Tibial artery (tissue), 4 donors: ENCODE data around the gene CTSF.
"Not testable (repeated sequence)": the region's sequence is repeated elsewhere in the genome, so short reads cannot be mapped to it uniquely, and the experiment has no call there.

Experiments
- DNase-seq, 2 donors: peaks; one replicate each; pipeline ENCODE4 v3.0.0-alpha.2; 2019
- H3K27ac ChIP-seq, 2 donors: fragments of 200-600 bp; sonication (generic) in 1 of 2; 1 replicate in 1 of 2; 2 replicates in 1 of 2; pipeline ENCODE4 v1.5.1; 2018 to 2019; ENCODE audit warnings: mild to moderate bottlenecking in 1 of 2
- H3K27me3 ChIP-seq, 2 donors: fragments of 200-600 bp; sonication (generic) in 1 of 2; one replicate each; pipeline versions ENCODE4 v1.5.1 to v1.6.0; 2016 to 2019
- H3K36me3 ChIP-seq, 3 donors: fragments of 200-600 bp; sonication (generic) in 2 of 3; one replicate each; pipeline ENCODE4 v1.5.1; 2016 to 2019; ENCODE audit warnings: mild to moderate bottlenecking in 2 of 3
- H3K4me1 ChIP-seq, 4 donors: fragments of 200-600 bp; sonication (generic) in 2 of 4; 1 replicate in 3 of 4; 2 replicates in 1 of 4; pipeline ENCODE4 v1.5.1; 2016 to 2019
- H3K4me3 ChIP-seq, 2 donors: fragments of 200-600 bp; sonication (generic) in 1 of 2; 1 replicate in 1 of 2; 2 replicates in 1 of 2; pipeline ENCODE4 v1.5.1; 2018 to 2019; ENCODE audit warnings: mild to moderate bottlenecking in 2 of 2
- H3K9me3 ChIP-seq, 3 donors: fragments of 200-600 bp; sonication (generic) in 1 of 3; one replicate each; pipeline ENCODE4 v1.5.1; 2016 to 2019
- intact Hi-C: fragments of 100-400 bp; cut with DNase I; formaldehyde crosslinking; loops from one replicate; pipeline ENCODE4 v1.15.0; 2023; ENCODE audit warnings: low total_unique reads
- TF ChIP-seq, protein P1 (sequence below), 2 experiments: fragments of 200-600 bp in 1 of 2; fragments of 450-650 bp in 1 of 2; IDR thresholded peaks; one replicate each; pipeline ENCODE4 v1.5.1; 2017 to 2019; ENCODE audit warnings: antibody characterized with exemption in 2 of 2, mild to moderate bottlenecking in 1 of 2, moderate library complexity in 1 of 2

CTSF gene

DNA sequence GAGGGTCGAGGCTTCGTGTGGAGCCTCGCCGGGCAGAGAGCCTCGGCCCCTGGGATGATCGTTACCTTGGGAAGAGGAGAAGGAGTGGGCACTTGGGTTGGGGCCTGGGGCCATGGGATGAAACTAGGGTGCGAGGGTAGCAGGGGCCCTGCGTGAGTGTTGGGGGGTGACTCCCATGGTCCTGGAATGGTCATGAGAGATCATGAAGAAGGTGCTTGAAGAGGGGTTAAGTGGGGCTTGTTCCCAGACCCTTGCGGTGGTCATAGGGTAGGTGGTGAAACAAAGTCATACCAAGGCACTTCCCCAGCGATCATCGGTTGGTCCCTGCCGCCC is 24.9 kb upstream of the CTSF start:
- Histone ChIP-seq H3K4me3 (peak overlapping the region; percentile 68 to 72), H3K27me3 (no peaks in the 10 kb centered on the region), H3K9me3 (no peaks in the 10 kb centered on the region), H3K4me1 (peaks cover 0 to 33% (median 20%) of the 10 kb centered on the region in 4 donors), H3K27ac (peak overlapping the region; percentile 81 to 90), H3K36me3 (peaks cover 0 to 3% (median 0%) of the 10 kb centered on the region in 3 donors)
- TF ChIP-seq, protein P1, sequence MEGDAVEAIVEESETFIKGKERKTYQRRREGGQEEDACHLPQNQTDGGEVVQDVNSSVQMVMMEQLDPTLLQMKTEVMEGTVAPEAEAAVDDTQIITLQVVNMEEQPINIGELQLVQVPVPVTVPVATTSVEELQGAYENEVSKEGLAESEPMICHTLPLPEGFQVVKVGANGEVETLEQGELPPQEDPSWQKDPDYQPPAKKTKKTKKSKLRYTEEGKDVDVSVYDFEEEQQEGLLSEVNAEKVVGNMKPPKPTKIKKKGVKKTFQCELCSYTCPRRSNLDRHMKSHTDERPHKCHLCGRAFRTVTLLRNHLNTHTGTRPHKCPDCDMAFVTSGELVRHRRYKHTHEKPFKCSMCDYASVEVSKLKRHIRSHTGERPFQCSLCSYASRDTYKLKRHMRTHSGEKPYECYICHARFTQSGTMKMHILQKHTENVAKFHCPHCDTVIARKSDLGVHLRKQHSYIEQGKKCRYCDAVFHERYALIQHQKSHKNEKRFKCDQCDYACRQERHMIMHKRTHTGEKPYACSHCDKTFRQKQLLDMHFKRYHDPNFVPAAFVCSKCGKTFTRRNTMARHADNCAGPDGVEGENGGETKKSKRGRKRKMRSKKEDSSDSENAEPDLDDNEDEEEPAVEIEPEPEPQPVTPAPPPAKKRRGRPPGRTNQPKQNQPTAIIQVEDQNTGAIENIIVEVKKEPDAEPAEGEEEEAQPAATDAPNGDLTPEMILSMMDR (IDR thresholded peaks at IDR 0.05) = no peak
- DNase-seq = no peak
- intact Hi-C loops = no loop called here

DNA sequence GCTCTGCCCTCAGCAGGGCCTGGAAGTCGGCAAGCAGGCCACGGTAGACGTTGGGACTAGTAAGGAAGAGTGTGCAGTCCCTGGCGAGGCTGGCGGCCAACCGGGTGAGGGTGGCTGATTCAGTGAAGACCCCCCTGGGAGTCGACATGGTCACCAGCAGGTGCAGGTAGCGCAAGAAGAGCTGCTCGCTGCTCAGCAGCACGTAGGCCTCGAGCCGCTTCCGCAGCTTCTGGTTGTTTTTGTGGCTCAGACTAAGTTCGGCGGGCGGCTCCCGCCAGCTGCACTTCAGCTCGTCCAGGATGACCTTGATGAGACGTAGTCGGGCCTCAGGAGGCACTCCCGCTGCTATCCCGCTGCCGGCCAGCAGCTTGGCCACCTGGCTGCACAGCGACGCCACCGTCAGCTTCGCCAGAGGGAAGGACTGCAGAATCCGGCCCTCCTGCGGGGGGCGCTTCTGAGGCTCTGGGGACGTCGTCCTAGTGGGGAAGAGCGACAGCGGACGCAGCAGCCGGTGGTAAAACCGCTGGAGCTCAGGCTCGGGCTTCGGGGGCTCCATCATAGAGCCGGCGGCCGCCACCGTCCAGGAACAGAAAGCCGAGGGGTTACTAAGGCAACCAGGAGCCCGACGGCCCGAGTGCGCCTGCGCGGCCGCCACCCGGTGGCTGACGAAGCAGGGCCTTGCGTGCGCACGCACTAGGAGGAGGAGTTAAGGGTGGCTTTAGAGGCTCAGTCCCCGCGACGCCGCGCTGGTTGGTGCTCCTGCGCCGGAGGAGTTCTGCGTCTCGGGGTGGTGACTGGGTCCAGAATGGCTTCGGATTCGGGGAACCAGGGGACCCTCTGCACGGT is 24.3 kb upstream of the CTSF start, which contains the start of the genes CCDC87 and CCS:
Gene CCDC87 (minus strand): TSS at position 607 of the 846 bp plus-strand sequence. CDS start 48 bp downstream, at position 559.
Gene CCS (plus strand): TSS at position 729 of the 846 bp plus-strand sequence. CDS start 77 bp downstream, at position 806.
- peak; percentile 98 to 99 for DNase-seq
- TF ChIP-seq, protein P1 (IDR thresholded peaks at IDR 0.05) = peak; percentile 61 to 63
- no peaks in the 10 kb centered on the region for H3K9me3 ChIP-seq
- intact Hi-C loops = no loop called here
- H3K4me3 ChIP-seq = peak within 1 kb of the TSS; percentile 68 to 72
- H3K27ac ChIP-seq = peak within 1 kb of the TSS; percentile 81 to 90
- H3K4me1 ChIP-seq = peaks cover 0 to 33% (median 20%) of the 10 kb centered on the region in 4 donors
- no peaks in the 10 kb centered on the region for H3K27me3 ChIP-seq
- H3K36me3 ChIP-seq = peaks cover 0 to 3% (median 0%) of the 10 kb centered on the region in 3 donors

DNA sequence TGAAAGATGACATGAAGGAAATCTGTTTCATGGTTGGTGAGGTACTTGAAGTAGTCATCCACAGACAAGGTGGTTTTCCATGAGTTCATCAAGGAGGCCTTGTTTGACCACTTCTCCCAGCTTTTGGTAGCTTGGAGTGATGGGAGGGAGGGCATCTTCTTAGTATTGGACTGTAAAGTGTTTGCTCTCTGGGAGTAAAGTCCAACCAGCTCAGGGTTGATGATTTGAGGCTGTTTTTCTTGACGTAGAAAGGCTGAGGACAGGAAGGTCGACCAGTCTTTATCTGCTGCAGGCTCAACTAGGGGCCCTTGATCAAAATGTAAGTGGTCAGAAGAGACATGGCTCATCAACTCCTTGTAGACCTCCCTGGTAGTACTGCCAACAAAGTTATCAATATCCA is 22.8 kb upstream of the CTSF start:
- no peak for DNase-seq
- no peak overlapping the region for H3K4me3 ChIP-seq
- intact Hi-C loops = no loop called here
- peaks cover 0 to 33% (median 20%) of the 10 kb centered on the region in 4 donors for H3K4me1 ChIP-seq
- no peak overlapping the region for H3K27ac ChIP-seq
- no peaks in the 10 kb centered on the region for H3K27me3 ChIP-seq
- TF ChIP-seq, protein P1 (IDR thresholded peaks at IDR 0.05) = no peak
- H3K36me3 ChIP-seq = no peaks in the 10 kb centered on the region
- H3K9me3 ChIP-seq = no peaks in the 10 kb centered on the region

DNA sequence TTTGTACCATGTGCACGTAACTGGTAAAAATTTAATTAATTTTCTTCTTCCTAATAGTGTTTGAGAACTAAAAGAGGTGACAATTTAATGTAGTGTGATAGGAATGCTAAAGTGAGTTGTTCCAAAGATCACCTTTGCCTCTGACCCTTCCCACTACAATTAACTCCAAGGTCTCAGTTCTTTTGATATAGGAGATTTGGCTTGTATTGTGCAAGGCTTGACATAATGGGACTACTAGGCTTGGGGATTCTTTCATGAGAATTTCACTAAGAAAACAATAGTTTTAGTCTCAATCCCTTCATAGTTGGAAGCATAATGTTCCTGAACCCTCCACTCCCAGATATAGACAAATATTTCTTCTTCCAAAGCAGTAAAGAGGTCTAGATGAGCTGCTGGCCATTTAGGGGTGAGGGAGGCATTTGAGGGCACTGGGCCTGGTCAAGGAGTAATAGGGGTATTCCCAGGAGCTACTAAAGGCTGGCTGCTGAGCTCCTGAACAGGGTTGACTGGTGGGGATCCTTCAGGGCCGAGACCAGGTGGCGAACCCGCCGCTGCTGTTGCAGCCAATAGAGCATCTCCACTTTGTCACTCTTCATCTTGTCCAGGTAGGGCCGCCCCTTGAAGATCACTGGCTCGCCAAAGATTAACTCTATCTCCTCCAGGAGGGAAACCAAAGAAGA is 21.7 kb upstream of the CTSF start:
- H3K4me3 ChIP-seq = no peak overlapping the region
- no peaks in the 10 kb centered on the region for H3K9me3 ChIP-seq
- no peak overlapping the region for H3K27ac ChIP-seq
- no peak for DNase-seq
- no peaks in the 10 kb centered on the region for H3K36me3 ChIP-seq
- intact Hi-C loops = no loop called here
- H3K27me3 ChIP-seq = no peaks in the 10 kb centered on the region
- TF ChIP-seq, protein P1 (IDR thresholded peaks at IDR 0.05) = no peak
- peaks cover 0 to 28% (median 17%) of the 10 kb centered on the region in 4 donors for H3K4me1 ChIP-seq

DNA sequence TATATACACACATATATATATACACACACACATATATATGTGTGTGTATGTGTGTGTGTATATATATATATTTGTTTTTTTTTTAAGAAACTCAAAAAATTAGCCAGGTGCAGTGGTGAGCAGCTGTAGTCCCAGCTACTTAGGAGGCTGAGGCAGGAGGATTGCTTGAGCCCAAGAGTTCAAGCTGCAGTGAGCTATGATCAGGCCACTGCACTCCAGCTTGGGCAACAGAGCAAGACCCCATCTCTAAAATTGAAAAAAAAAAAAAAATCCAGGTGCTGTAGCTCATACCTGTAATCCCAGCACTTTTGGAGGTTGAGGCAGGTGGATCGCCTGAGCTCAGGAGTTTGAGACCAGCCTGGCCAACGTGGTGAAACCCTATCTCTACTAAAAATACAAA is 20.9 kb upstream of the CTSF start:
- H3K36me3 ChIP-seq, H3K4me3 ChIP-seq, H3K27ac ChIP-seq, intact Hi-C loops, H3K27me3 ChIP-seq, DNase-seq, H3K9me3 ChIP-seq: not testable (repeated sequence)
- H3K4me1 ChIP-seq = peaks cover 0 to 20% (median 14%) of the 10 kb centered on the region in 4 donors

DNA sequence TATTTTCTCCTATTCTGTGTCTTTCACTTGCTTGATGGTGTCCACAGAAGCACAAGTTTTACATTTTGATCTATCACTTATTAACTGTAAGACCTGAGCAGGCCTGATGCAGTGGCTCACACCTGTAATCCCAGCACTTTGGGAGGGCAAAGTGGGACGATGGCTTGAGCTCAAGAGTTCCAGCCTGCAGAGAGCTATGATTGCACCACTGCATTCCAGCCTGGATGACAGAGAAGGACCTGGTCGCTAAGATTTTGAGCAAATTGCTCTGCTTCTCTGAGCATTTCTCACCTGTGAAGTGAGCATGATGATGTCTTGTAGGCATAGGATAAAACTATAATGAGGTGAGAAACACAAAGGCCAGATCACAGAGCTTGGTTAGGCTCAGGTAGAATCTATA is 17.7 kb upstream of the CTSF start:
- no peaks in the 10 kb centered on the region for H3K4me1 ChIP-seq
- no peaks in the 10 kb centered on the region for H3K27me3 ChIP-seq
- no peak overlapping the region for H3K27ac ChIP-seq
- no peak overlapping the region for H3K4me3 ChIP-seq
- no peaks in the 10 kb centered on the region for H3K36me3 ChIP-seq
- no peak for DNase-seq
- intact Hi-C loops = no loop called here
- no peaks in the 10 kb centered on the region for H3K9me3 ChIP-seq
- TF ChIP-seq, protein P1 (IDR thresholded peaks at IDR 0.05) = no peak

DNA sequence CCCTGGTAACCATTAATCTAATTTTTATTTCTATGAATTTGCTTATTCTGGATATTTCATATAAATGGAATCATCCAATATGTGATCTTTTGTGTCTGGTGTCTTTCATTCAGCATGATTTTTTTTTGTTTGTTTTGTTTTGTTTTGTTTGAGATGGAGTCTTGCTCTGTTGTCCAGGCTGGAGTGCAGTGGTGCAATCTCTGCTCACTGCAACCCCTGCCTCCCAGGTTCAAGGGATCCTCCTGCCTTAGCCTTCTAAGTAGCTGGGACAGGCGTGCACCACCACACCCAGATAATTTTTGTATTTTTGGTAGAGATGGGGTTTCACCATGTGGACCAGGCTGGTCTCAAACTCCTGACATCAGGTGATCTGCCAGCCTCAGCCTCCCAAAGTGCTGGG is 17.0 kb upstream of the CTSF start:
- DNase-seq, intact Hi-C loops, H3K27me3 ChIP-seq, H3K4me1 ChIP-seq, H3K36me3 ChIP-seq, H3K9me3 ChIP-seq, H3K27ac ChIP-seq, H3K4me3 ChIP-seq: not testable (repeated sequence)

DNA sequence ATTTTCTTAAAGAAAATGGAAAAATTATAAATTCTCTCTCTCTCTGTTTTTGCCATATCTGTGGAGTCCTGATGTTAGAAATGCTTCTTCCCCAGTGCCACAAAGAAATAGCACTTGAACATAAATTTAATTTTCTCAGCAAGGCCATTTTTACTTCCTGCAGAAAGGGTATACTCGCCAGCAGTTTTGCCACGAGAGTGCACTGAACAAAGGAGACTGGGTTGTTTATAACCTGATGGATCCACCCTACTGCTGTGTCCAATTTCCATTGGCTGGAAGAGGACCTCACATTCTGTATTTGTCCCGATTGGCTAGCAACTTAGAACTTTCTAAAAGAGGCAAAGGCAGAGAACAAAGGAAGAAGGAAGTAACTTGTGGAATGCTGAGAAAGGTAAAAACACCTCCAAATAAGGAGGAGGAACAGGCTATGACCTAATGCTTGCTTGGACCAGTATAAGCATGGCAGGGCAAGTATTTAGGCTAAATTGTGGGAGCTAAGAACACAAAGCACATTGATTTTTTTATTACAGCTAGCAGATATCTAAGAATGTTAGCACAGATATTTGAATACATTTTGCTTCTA is 14.2 kb upstream of the CTSF start:
- H3K27ac ChIP-seq, H3K36me3 ChIP-seq, intact Hi-C loops, H3K27me3 ChIP-seq, DNase-seq, H3K4me1 ChIP-seq, H3K4me3 ChIP-seq, H3K9me3 ChIP-seq: not testable (repeated sequence)
